HepG2 (cell line): ENCODE data around the gene SLC45A2. TPM values are rescaled to one million over a fixed set of nuclear protein-coding genes. Genes with fewer than 3 reads are reported as not detected.
A peak's percentile ranks its signal among the peaks of the same experiment; 100 is the strongest.

Source experiments
- ATAC-seq: fragments of 200-7000 bp; cut with Tn5 transposase; 3 replicates; pipeline ENCODE4 v1.9.1; 2020; ENCODE audit warnings: mild to moderate bottlenecking, moderate library complexity
- BruUV-seq: library from RNA; stranded (reverse); fragments of 400-500 nt; replicated peaks from 2 replicates; lab custom pipeline; 2021; lab: Mats Ljungman, UMichigan
- CTCF ChIA-PET: fragments of 300-600 bp; formaldehyde crosslinking; extraction: SDS; loops from one replicate; lab custom pipeline; 2021; ENCODE audit warnings: low total read pairs, inconsistent platforms, low intra/inter-chr PET ratio; lab: Yijun Ruan, JAX
- POLR2A ChIA-PET: fragments of 350-600 bp; sonication (Branson Sonifier 250); formaldehyde crosslinking; loops from one replicate; lab custom pipeline; 2020; ENCODE audit warnings: antibody characterized with exemption, inconsistent platforms; lab: Yijun Ruan, JAX
- DNase-seq: peaks from one replicate; pipeline ENCODE4 v3.0.0-alpha.2; 2015; ENCODE audit warnings: low spot score
- FAIRE-seq: peaks from 3 replicates; lab custom pipeline; 2011; peaks lifted over from hg19 to GRCh38; lab: Jason Lieb, UNC
- H2AFZ ChIP-seq: one replicate; pipeline ENCODE4 v1.6.1; 2011; ENCODE audit warnings: low read length, inconsistent platforms
- H3K27ac ChIP-seq: fragments of 300-600 bp; 3 replicates; pipeline ENCODE4 v1.8.0; 2011; ENCODE audit warnings: mixed run types, mild to moderate bottlenecking, mixed read lengths, low read length, inconsistent platforms; ENCODE audit not compliant: insufficient read depth; ENCODE audit errors: extremely low read length
- H3K27me3 ChIP-seq, 2 experiments: fragments of 200-600 bp in 1 of 2; 2 replicates in 1 of 2; 3 replicates in 1 of 2; pipeline versions ENCODE4 v1.6.0 to v1.8.0; 2011; ENCODE audit warnings: low read length in 2 of 2, mild to moderate bottlenecking in 2 of 2, moderate library complexity in 2 of 2, inconsistent platforms in 1 of 2; ENCODE audit not compliant: insufficient read depth in 2 of 2, control insufficient read depth in 1 of 2
- H3K36me3 ChIP-seq, 2 experiments: fragments of 200-600 bp in 1 of 2; replicated peaks in 1 of 2; 2 replicates in 1 of 2; 3 replicates in 1 of 2; pipeline versions ENCODE4 v1.5.1 to v1.8.0; 2011; ENCODE audit warnings: low read length in 2 of 2, inconsistent platforms in 1 of 2; ENCODE audit not compliant: insufficient read depth in 2 of 2, control insufficient read depth in 1 of 2
- H3K4me1 ChIP-seq: 2 replicates; pipeline ENCODE4 v1.5.1; 2012; ENCODE audit warnings: low read length, inconsistent platforms; ENCODE audit not compliant: insufficient read depth
- H3K4me2 ChIP-seq: 2 replicates; pipeline ENCODE4 v1.6.0; 2011; ENCODE audit warnings: low read depth, low read length, inconsistent platforms
- H3K4me3 ChIP-seq, 3 experiments: fragments of 200-600 bp in 1 of 3; sonication (generic), shearing (Covaris generic) in 1 of 3; replicated peaks in 1 of 3; 2 replicates each; pipeline ENCODE4 v1.5.1; 2011 to 2016; ENCODE audit warnings: low read length in 3 of 3, inconsistent platforms in 2 of 3, low read depth in 2 of 3, mild to moderate bottlenecking in 2 of 3, control low read depth in 1 of 3, mixed read lengths in 1 of 3; ENCODE audit not compliant: insufficient read depth in 1 of 3
- H3K79me2 ChIP-seq: one replicate; pipeline ENCODE4 v1.6.1; 2011; ENCODE audit warnings: low read length, inconsistent platforms; ENCODE audit not compliant: insufficient read depth
- H3K9ac ChIP-seq: 2 replicates; pipeline ENCODE4 v1.6.0; 2011; ENCODE audit warnings: mild to moderate bottlenecking, low read depth, low read length, inconsistent platforms; ENCODE audit not compliant: insufficient read depth
- H3K9me3 ChIP-seq: 2 replicates; pipeline ENCODE4 v1.5.1; 2012; ENCODE audit warnings: mild to moderate bottlenecking, low read length
- H4K20me1 ChIP-seq: 2 replicates; pipeline ENCODE4 v1.6.0; 2011; ENCODE audit warnings: inconsistent platforms, mild to moderate bottlenecking, low read length, moderate library complexity; ENCODE audit not compliant: insufficient read depth
- CBX2 ChIP-seq, 2 experiments: fragments of 200-600 bp in 1 of 2; sonication (generic); formaldehyde crosslinking in 1 of 2; IDR thresholded peaks; 2 replicates each; pipeline versions ENCODE4 v1.7.0 to v1.8.1; 2018 to 2022; ENCODE audit warnings: low read depth in 2 of 2, low read length in 1 of 2, mild to moderate bottlenecking in 1 of 2, missing genetic modification reagents in 1 of 2
- MAFF ChIP-seq: IDR thresholded peaks from 2 replicates; pipeline ENCODE4 v1.6.1; 2011; ENCODE audit warnings: low read depth, low read length, improper control_type of control experiment
- MAFK ChIP-seq, 2 experiments: IDR thresholded peaks in 1 of 2; conservative IDR thresholded peaks in 1 of 2; 2 replicates each; pipeline ENCODE4 v1.6.1; 2011; ENCODE audit warnings: improper control_type of control experiment in 2 of 2, low read length in 2 of 2
- NFKB2 ChIP-seq: sonication (generic); formaldehyde crosslinking; IDR thresholded peaks from 2 replicates; pipeline ENCODE4 v1.4.0; 2020; ENCODE audit warnings: missing genetic modification reagents, borderline replicate concordance
- ZNF7 ChIP-seq: IDR thresholded peaks from 2 replicates; pipeline ENCODE4 v1.6.1; 2016; ENCODE audit warnings: missing biosample characterization, missing genetic modification reagents
- ZNF772 ChIP-seq: sonication (generic); formaldehyde crosslinking; IDR thresholded peaks from 2 replicates; pipeline ENCODE4 v1.5.0; 2020; ENCODE audit warnings: mild to moderate bottlenecking, missing genetic modification reagents
- WGBS: methylation state at CpG from one replicate; pipeline ENCODE4 v1.1.6; 2017; ENCODE audit warnings: low lambda C conversion rate; 5-methylcytosine and 5-hydroxymethylcytosine counted together
- in situ Hi-C: cut with HindIII; loops from 2 replicates; pipeline ENCODE4 v1.10.0; 2017; ENCODE audit warnings: low pct_unique_long_range_greater_than_20kb; ENCODE audit not compliant: extremely low pct_ligation_motif_present
- intact Hi-C: fragments of 100-400 bp; cut with micrococcal nuclease; formaldehyde crosslinking; loops from one replicate; pipeline ENCODE4 v1.10.0; 2022; ENCODE audit not compliant: unreplicated experiment
- polyA plus RNA-seq, 8 experiments: library from polyadenylated mRNA; depleted of rRNA in 3 of 8; stranded (reverse) in 7 of 8; unstranded in 1 of 8; fragments of >200 nt; fragmentation: Illumina TruSeq in 4 of 8; extraction: Trizol in 4 of 8; gene quantifications; 2 replicates each; pipeline versions ENCODE4 v1.2.1 to v1.2.3, GENCODE V29; 2011 to 2016; ENCODE audit warnings: low read depth in 4 of 8, missing spikeins in 1 of 8, mixed read lengths in 1 of 8; ENCODE audit not compliant: insufficient read depth in 1 of 8
- total RNA-seq, 5 experiments: library from RNA; depleted of rRNA; stranded (reverse); fragments of >200 nt; fragmentation: Illumina TruSeq; extraction: Trizol; gene quantifications; 2 replicates each; pipeline ENCODE4 v1.2.3, GENCODE V29; 2016; ENCODE audit warnings: low read depth in 1 of 5
- TF ChIP-seq, protein P1 (sequence below): sonication (generic); formaldehyde crosslinking; IDR thresholded peaks from 2 replicates; pipeline ENCODE4 v1.8.0; 2022; ENCODE audit warnings: missing genetic modification reagents, low read depth, mild to moderate bottlenecking, borderline replicate concordance
- TF ChIP-seq, protein P2 (sequence below): sonication (generic); formaldehyde crosslinking; IDR thresholded peaks from 2 replicates; pipeline ENCODE4 v1.5.0; 2020; ENCODE audit warnings: missing genetic modification reagents

The SLC45A2 gene
- total and polyA plus RNA-seq, 2 of the 13 experiments (the other 11 are each of a cell fraction or from before 2014, with no cell fraction given): 0.22 to 0.24 TPM

DNA sequence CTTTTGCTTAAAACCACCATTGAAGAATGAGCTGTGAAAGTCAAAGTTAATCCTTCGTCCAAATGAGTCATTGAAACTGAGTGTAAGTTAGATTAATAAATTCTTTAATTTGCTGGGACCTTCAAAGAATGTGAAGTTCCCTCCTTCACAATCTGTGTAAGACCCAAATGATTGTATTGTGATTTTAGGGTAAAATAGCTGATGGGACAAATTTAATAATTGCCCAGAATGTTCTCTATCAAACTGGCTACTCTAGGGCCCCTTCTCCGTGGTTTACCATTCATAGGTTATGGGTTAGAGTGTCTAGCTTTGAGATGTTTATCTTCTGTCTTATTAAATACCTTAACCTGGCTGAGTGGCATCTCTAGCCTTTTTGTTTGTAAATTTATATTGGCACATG is 46.6 kb upstream of the SLC45A2 start:
- H3K27me3 ChIP-seq: no peaks in the 10 kb centered on the region
- TF ChIP-seq MAFK (conservative IDR thresholded peaks at IDR 0.05 in 1 of 2, IDR thresholded peaks at IDR 0.05 in 1 of 2; ENCODE audit: low read length in 2 of 2): peak; percentile 73 to 78
- TF ChIP-seq MAFF: peak; percentile 67
- TF ChIP-seq ZNF7 (CRISPR knock-in tag): no peak
- TF ChIP-seq, protein P1, sequence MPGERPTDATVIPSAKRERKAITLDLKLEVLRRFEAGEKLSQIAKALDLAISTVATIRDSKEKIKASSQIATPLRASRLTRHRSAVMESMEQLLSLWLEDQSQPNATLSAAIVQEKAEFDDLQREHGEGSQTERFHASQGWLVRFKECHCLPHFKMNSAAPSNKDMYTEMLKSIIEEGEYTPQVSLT (CRISPR knock-in tag): no peak
- TF ChIP-seq NFKB2 (CRISPR knock-in tag): no peak
- TF ChIP-seq ZNF772 (CRISPR knock-in tag): no peak
- no peak for TF ChIP-seq CBX2 (IDR thresholded peaks at IDR 0.05; ENCODE audit: low read depth, low read length)
- TF ChIP-seq CBX2 (CRISPR knock-in tag; IDR thresholded peaks at IDR 0.05; ENCODE audit: low read depth): no peak
- TF ChIP-seq, protein P2, sequence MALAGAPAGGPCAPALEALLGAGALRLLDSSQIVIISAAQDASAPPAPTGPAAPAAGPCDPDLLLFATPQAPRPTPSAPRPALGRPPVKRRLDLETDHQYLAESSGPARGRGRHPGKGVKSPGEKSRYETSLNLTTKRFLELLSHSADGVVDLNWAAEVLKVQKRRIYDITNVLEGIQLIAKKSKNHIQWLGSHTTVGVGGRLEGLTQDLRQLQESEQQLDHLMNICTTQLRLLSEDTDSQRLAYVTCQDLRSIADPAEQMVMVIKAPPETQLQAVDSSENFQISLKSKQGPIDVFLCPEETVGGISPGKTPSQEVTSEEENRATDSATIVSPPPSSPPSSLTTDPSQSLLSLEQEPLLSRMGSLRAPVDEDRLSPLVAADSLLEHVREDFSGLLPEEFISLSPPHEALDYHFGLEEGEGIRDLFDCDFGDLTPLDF (CRISPR knock-in tag): no peak
- in situ Hi-C loops (no loop called here), intact Hi-C loops (no loop called here)
- no peak for DNase-seq
- H3K27ac ChIP-seq: no peak overlapping the region
- H3K36me3 ChIP-seq: peaks cover 3 to 7% of the 10 kb centered on the region in 2 experiments; a peak in 3 of 5 replicates
- no TSS peak for BruUV-seq
- H2AFZ ChIP-seq: no peak overlapping the region
- no peaks in the 10 kb centered on the region for H4K20me1 ChIP-seq
- H3K4me3 ChIP-seq: no peak overlapping the region
- no peak for FAIRE-seq
- POLR2A ChIA-PET: interaction anchor here (0.8 kb wide), 1 partner anchor 23 kb away, joined by 4 read pairs; the partner anchor contains the start of gene AMACR
- 96% methylated on average over 2 of the region's 2 CpGs for WGBS
- ATAC-seq: no peak
- no peaks in the 10 kb centered on the region for H3K9me3 ChIP-seq
- CTCF ChIA-PET: no interaction called here
- H3K9ac ChIP-seq: no peak overlapping the region
- H3K4me2 ChIP-seq: no peak overlapping the region
- peaks cover 43% of the 10 kb centered on the region for H3K4me1 ChIP-seq
- H3K79me2 ChIP-seq: no peaks in the 10 kb centered on the region
